LHCN-M2 (cell line): ENCODE measurements around the gene PSMD5. TPM values are rescaled to one million over a fixed set of nuclear protein-coding genes. Genes with fewer than 3 reads are reported as not detected.

Experiments used
- DNase-seq: peaks from one replicate; pipeline ENCODE4 v3.0.0-alpha.2; 2012; ENCODE audit warnings: low read depth
- total RNA-seq: library from RNA; depleted of rRNA; stranded (reverse); fragments of >200 nt; gene quantifications from 2 replicates; pipeline ENCODE4 v1.2.3, GENCODE V29; 2014

The PSMD5 gene
- total RNA-seq, 1 experiment from 2014 or later, result 29.0 TPM

- DNase-seq, result no peak
Measured at GRCh38 chr9:120875195-120875565, 32.5 kb upstream of the PSMD5 start.

- no peak for DNase-seq
Measured at GRCh38 chr9:120874226-120875194, 31.8 kb upstream of the PSMD5 start.

- DNase-seq, result no peak
Measured at GRCh38 chr9:120873512-120873911, 30.8 kb upstream of the PSMD5 start.

- DNase-seq, result no peak
Measured at GRCh38 chr9:120872791-120873502, 30.2 kb upstream of the PSMD5 start.

- DNase-seq, result no peak
Measured at GRCh38 chr9:120870206-120870605, 27.5 kb upstream of the PSMD5 start.

- no peak for DNase-seq
Measured at GRCh38 chr9:120869726-120870125, 27.0 kb upstream of the PSMD5 start.

GRCh38 chr9:120869360-120869687 lies 26.6 kb upstream of the PSMD5 start:
- no peak for DNase-seq

- peak; percentile 90 for DNase-seq
Measured at GRCh38 chr9:120868676-120869359, 26.1 kb upstream of the PSMD5 start.

- peak; percentile 68 for DNase-seq
Measured at GRCh38 chr9:120868339-120868675, 25.6 kb upstream of the PSMD5 start.

GRCh38 chr9:120867676-120868338 lies 25.1 kb upstream of the PSMD5 start:
- DNase-seq, result no peak

- DNase-seq, result no peak
Measured at GRCh38 chr9:120866651-120867050, 23.9 kb upstream of the PSMD5 start.

- DNase-seq, result no peak
Measured at GRCh38 chr9:120865809-120866208, 23.1 kb upstream of the PSMD5 start.

- no peak for DNase-seq
Measured at GRCh38 chr9:120865176-120865575, 22.5 kb upstream of the PSMD5 start.

GRCh38 chr9:120864719-120865118 lies 22.0 kb upstream of the PSMD5 start:
- DNase-seq, result no peak

GRCh38 chr9:120863833-120864232 lies 21.1 kb upstream of the PSMD5 start:
- no peak for DNase-seq

GRCh38 chr9:120862452-120862851 lies 19.7 kb upstream of the PSMD5 start:
- no peak for DNase-seq

- DNase-seq, result no peak
Measured at GRCh38 chr9:120861935-120862334, 19.2 kb upstream of the PSMD5 start.

- DNase-seq, result no peak
Measured at GRCh38 chr9:120860083-120860482, 17.4 kb upstream of the PSMD5 start.

GRCh38 chr9:120859361-120859760 lies 16.6 kb upstream of the PSMD5 start:
- DNase-seq, result peak; percentile 30

- no peak for DNase-seq
Measured at GRCh38 chr9:120857902-120858301, 15.2 kb upstream of the PSMD5 start.

- DNase-seq, result no peak
Measured at GRCh38 chr9:120857481-120857880, 14.8 kb upstream of the PSMD5 start.

- no peak for DNase-seq
Measured at GRCh38 chr9:120856700-120857099, 14.0 kb upstream of the PSMD5 start.
